GM12878 (cell line): ENCODE data around the gene CNTNAP5. TPM values are rescaled to one million over a fixed set of nuclear protein-coding genes. Genes with fewer than 3 reads are reported as not detected.

ENCODE experiments used
- ATAC-seq: fragments of 200-7000 bp; cut with Tn5 transposase; 3 replicates; pipeline ENCODE4 v1.9.1; 2020; ENCODE audit warnings: mild to moderate bottlenecking, moderate library complexity
- BruUV-seq: library from RNA; stranded (reverse); fragments of 400-500 nt; replicated peaks from 2 replicates; lab custom pipeline; 2021; lab: Mats Ljungman, UMichigan
- CTCF ChIA-PET: fragments of 300-600 bp; sonication (Branson Sonifier 250); formaldehyde crosslinking; extraction: SDS; loops from one replicate; lab custom pipeline; 2021; ENCODE audit warnings: inconsistent platforms; lab: Yijun Ruan, JAX
- POLR2A ChIA-PET: fragments of 350-600 bp; formaldehyde crosslinking; extraction: SDS; loops from one replicate; lab custom pipeline; 2021; ENCODE audit warnings: inconsistent platforms; lab: Charles Lee
- RAD21 ChIA-PET: fragments of 300-600 bp; sonication (Branson Sonifier 250); formaldehyde crosslinking; loops from one replicate; lab custom pipeline; 2023; ENCODE audit warnings: antibody characterized with exemption; ENCODE audit not compliant: unreplicated experiment; lab: Charles Lee
- SMC1A ChIA-PET: fragments of 300-600 bp; sonication (Branson Sonifier 250); formaldehyde crosslinking; loops from one replicate; lab custom pipeline; 2023; ENCODE audit not compliant: unreplicated experiment, uncharacterized antibody; lab: Charles Lee
- DNase-seq: peaks from one replicate; pipeline ENCODE4 v3.0.0-alpha.2; 2011; ENCODE audit warnings: low read depth, low spot score
- FAIRE-seq: peaks from 3 replicates; lab custom pipeline; 2011; peaks lifted over from hg19 to GRCh38; lab: Jason Lieb, UNC
- H2AFZ ChIP-seq: 2 replicates; pipeline ENCODE4 v1.6.0; 2011; ENCODE audit warnings: low read depth, low read length, control low read depth; ENCODE audit not compliant: control insufficient read depth
- H3K27ac ChIP-seq: 2 replicates; pipeline ENCODE4 v1.5.1; 2011; ENCODE audit warnings: control low read depth; ENCODE audit not compliant: control insufficient read depth, insufficient read depth
- H3K27me3 ChIP-seq, 2 experiments: replicated peaks in 1 of 2; 2 replicates each; pipeline versions ENCODE4 v1.6.0 to v1.6.1; 2011; ENCODE audit warnings: low read length in 1 of 2; ENCODE audit not compliant: control insufficient read depth in 2 of 2, insufficient read depth in 2 of 2
- H3K36me3 ChIP-seq, 2 experiments: 2 replicates each; pipeline ENCODE4 v1.5.1; 2011; ENCODE audit warnings: low read length in 1 of 2; ENCODE audit not compliant: control insufficient read depth in 2 of 2, insufficient read depth in 2 of 2
- H3K4me1 ChIP-seq: 2 replicates; pipeline ENCODE4 v1.6.1; 2011; ENCODE audit warnings: mild to moderate bottlenecking, low read length, moderate library complexity, mixed read lengths; ENCODE audit not compliant: control insufficient read depth, insufficient read depth
- H3K4me2 ChIP-seq: 2 replicates; pipeline ENCODE4 v1.6.0; 2011; ENCODE audit warnings: control low read depth; ENCODE audit not compliant: control insufficient read depth, insufficient read depth
- H3K4me3 ChIP-seq: fragments of 200-600 bp; sonication (generic); 2 replicates; pipeline ENCODE4 v1.5.1; 2016
- H3K79me2 ChIP-seq: 2 replicates; pipeline ENCODE4 v1.6.0; 2011; ENCODE audit warnings: low read length; ENCODE audit not compliant: control insufficient read depth, insufficient read depth
- H3K9ac ChIP-seq: 2 replicates; pipeline ENCODE4 v1.8.0; 2011; ENCODE audit warnings: low read length, control low read depth, mixed read lengths; ENCODE audit not compliant: control insufficient read depth, insufficient read depth
- H3K9me3 ChIP-seq: replicated peaks from 3 replicates; pipeline ENCODE4 v1.5.1; 2011; ENCODE audit warnings: mild to moderate bottlenecking, low read length; ENCODE audit not compliant: control insufficient read depth, insufficient read depth
- H4K20me1 ChIP-seq: 2 replicates; pipeline ENCODE4 v1.6.0; 2011; ENCODE audit not compliant: control insufficient read depth, insufficient read depth
- CTCF ChIP-seq, 3 experiments: IDR thresholded peaks in 2 of 3; conservative IDR thresholded peaks in 1 of 3; 2 replicates each; pipeline ENCODE4 v1.5.1; 2011; ENCODE audit warnings: low read depth in 3 of 3, low read length in 3 of 3, mild to moderate bottlenecking in 3 of 3, control low read depth in 2 of 3, moderate library complexity in 2 of 3, inconsistent platforms in 1 of 3, mixed read lengths in 1 of 3; ENCODE audit not compliant: control insufficient read depth in 2 of 3, insufficient read depth in 1 of 3; ENCODE audit errors: extremely low read depth in 1 of 3
- EP300 ChIP-seq, 2 experiments: fragments of 150-350 bp in 1 of 2; IDR thresholded peaks; 2 replicates each; pipeline ENCODE4 v1.6.1; 2011 to 2012; ENCODE audit warnings: low read depth in 2 of 2, low read length in 2 of 2, borderline replicate concordance in 1 of 2, improper control_type of control experiment in 1 of 2, inconsistent platforms in 1 of 2; ENCODE audit not compliant: control insufficient read depth in 1 of 2
- MTA3 ChIP-seq: IDR thresholded peaks from 2 replicates; pipeline ENCODE4 v1.6.1; 2012; ENCODE audit warnings: low read length, inconsistent platforms, borderline replicate concordance
- ZNF274 ChIP-seq: IDR thresholded peaks from one replicate; pipeline ENCODE4 v1.8.0; 2011; ENCODE audit not compliant: insufficient read length, insufficient read depth
- WGBS: methylation state at CpG from one replicate; pipeline ENCODE4 v1.1.6; 2016; ENCODE audit warnings: low lambda C conversion rate; ENCODE audit not compliant: insufficient replicate concordance, insufficient coverage; ENCODE audit errors: missing lambda C conversion rate; 5-methylcytosine and 5-hydroxymethylcytosine counted together
- in situ Hi-C: fragments of 300-500 bp; cut with MboI; formaldehyde crosslinking; loops from 9 replicates; pipeline ENCODE4 v1.14.3; 2018; ENCODE audit warnings: mixed read lengths
- intact Hi-C: fragments of 100-400 bp; cut with micrococcal nuclease; formaldehyde crosslinking; loops from one replicate; pipeline ENCODE4 v1.14.2; 2022; ENCODE audit not compliant: unreplicated experiment
- polyA plus RNA-seq, 11 experiments: library from polyadenylated mRNA; depleted of rRNA in 4 of 11; unstranded in 6 of 11; stranded (reverse) in 5 of 11; fragments of >200 nt; fragmentation: Nextera tagmentation in 4 of 11; fragmentation: Illumina TruSeq in 1 of 11; extraction: Ambion mirVana in 4 of 11; extraction: Trizol in 1 of 11; gene quantifications; 1 replicate in 1 of 11; 2 replicates in 10 of 11; pipeline versions ENCODE4 v1.2.1 to v1.2.3, GENCODE V29; 2011 to 2016; ENCODE audit warnings: inconsistent platforms in 2 of 11, missing spikeins in 2 of 11, low read depth in 1 of 11
- total RNA-seq, 4 experiments: library from RNA; depleted of rRNA in 3 of 4; stranded (reverse); fragments of >200 nt in 3 of 4; fragmentation: Illumina TruSeq in 1 of 4; extraction: Trizol in 1 of 4; gene quantifications; 2 replicates each; pipeline versions ENCODE4 v1.2.1 to v1.2.3, GENCODE V29; 2013 to 2021

Gene CNTNAP5
- total and polyA plus RNA-seq, 10 of the 15 experiments (the other 5 are each of a cell fraction or from before 2014, with no cell fraction given): not detected

- CTCF ChIA-PET: no interaction called here
- H3K36me3 ChIP-seq: no peaks in the 10 kb centered on the region
- no peak overlapping the region for H3K9ac ChIP-seq
- WGBS: 23% methylated on average over 6 of the region's 6 CpGs
- no peaks in the 10 kb centered on the region for H3K27me3 ChIP-seq
- FAIRE-seq (no peak), DNase-seq (no peak), ATAC-seq (no peak)
- H3K4me1 ChIP-seq: no peaks in the 10 kb centered on the region
- H2AFZ ChIP-seq: no peak overlapping the region
- H3K9me3 ChIP-seq: no peaks in the 10 kb centered on the region
- H3K4me3 ChIP-seq: no peak overlapping the region
- no peaks in the 10 kb centered on the region for H3K79me2 ChIP-seq
- H4K20me1 ChIP-seq: no peaks in the 10 kb centered on the region
- SMC1A ChIA-PET: no interaction called here
- intact Hi-C loops (no loop called here), in situ Hi-C loops (no loop called here)
- POLR2A ChIA-PET: no interaction called here
- no peak overlapping the region for H3K27ac ChIP-seq
- BruUV-seq: no TSS peak
- TF ChIP-seq MTA3 (no peak), EP300 (IDR thresholded peaks at IDR 0.05; ENCODE audit: borderline replicate concordance in 1 of 2, control insufficient read depth in 1 of 2, low read depth in 2 of 2, low read length in 2 of 2) (no peak)
- RAD21 ChIA-PET: no interaction called here
- no peak overlapping the region for H3K4me2 ChIP-seq
These were observed 457.5 kb downstream of the CNTNAP5 start for GRCh38 chr2:124482551-124482950.

GRCh38 chr2:124485659-124486058 lies 460.6 kb downstream of the CNTNAP5 start:
- DNase-seq: no peak
- ChIA-PET RAD21 (no interaction called here), POLR2A (no interaction called here), SMC1A (no interaction called here), CTCF (no interaction called here)
- no TSS peak for BruUV-seq
- H4K20me1 ChIP-seq: no peaks in the 10 kb centered on the region
- H3K4me1 ChIP-seq: no peaks in the 10 kb centered on the region
- H3K4me2 ChIP-seq: no peak overlapping the region
- in situ Hi-C loops (no loop called here), intact Hi-C loops (no loop called here)
- FAIRE-seq: no peak
- ATAC-seq: no peak
- H3K9me3 ChIP-seq: no peaks in the 10 kb centered on the region
- no peak overlapping the region for H2AFZ ChIP-seq
- H3K4me3 ChIP-seq: no peak overlapping the region
- H3K27ac ChIP-seq: no peak overlapping the region
- H3K79me2 ChIP-seq: no peaks in the 10 kb centered on the region
- H3K9ac ChIP-seq: no peak overlapping the region
- H3K27me3 ChIP-seq: no peaks in the 10 kb centered on the region
- no peak for TF ChIP-seq ZNF274
- no peak for TF ChIP-seq CTCF (IDR thresholded peaks at IDR 0.05 in 2 of 3, conservative IDR thresholded peaks at IDR 0.05 in 1 of 3; ENCODE audit: control insufficient read depth in 2 of 3, extremely low read depth in 1 of 3, insufficient read depth in 1 of 3, low read depth in 3 of 3, low read length in 3 of 3)
- WGBS: 63% methylated on average over 5 of the region's 5 CpGs
- no peaks in the 10 kb centered on the region for H3K36me3 ChIP-seq
